GM21619 (cell line): ENCODE measurements around the gene ANAPC7.
"Not testable (repeated sequence)": the region's sequence is repeated elsewhere in the genome, so short reads cannot be mapped to it uniquely, and the experiment has no call there.

Source experiments
- ATAC-seq: cut with Tn5 transposase; IDR thresholded peaks from one replicate; pipeline ENCODE4 v1.9.1; 2021; ENCODE audit not compliant: unreplicated experiment

The ANAPC7 gene

GRCh38 chr12:110378131-110378790, 25.2 kb downstream of the ANAPC7 start:
- not testable (repeated sequence) for ATAC-seq

GRCh38 chr12:110373962-110374611, 29.4 kb downstream of the ANAPC7 start:
- ATAC-seq, result no peak

- ATAC-seq, result no peak
Measured at GRCh38 chr12:110373425-110373824, 30.1 kb downstream of the ANAPC7 start.

- no peak for ATAC-seq
Measured at GRCh38 chr12:110373025-110373424, 30.5 kb downstream of the ANAPC7 start.

GRCh38 chr12:110372056-110372425, 31.5 kb downstream of the ANAPC7 start:
- no peak for ATAC-seq

GRCh38 chr12:110371408-110372055, 32.0 kb downstream of the ANAPC7 start:
- peak; percentile 73 for ATAC-seq

- ATAC-seq, result no peak
Measured at GRCh38 chr12:110370732-110371231, 32.7 kb downstream of the ANAPC7 start.

- ATAC-seq, result no peak
Measured at GRCh38 chr12:110369992-110370391, 33.5 kb downstream of the ANAPC7 start.

GRCh38 chr12:110367181-110367864, 36.2 kb downstream of the ANAPC7 start:
- no peak for ATAC-seq

- ATAC-seq, result no peak
Measured at GRCh38 chr12:110366321-110367142, 37.0 kb downstream of the ANAPC7 start.

- ATAC-seq, result no peak
Measured at GRCh38 chr12:110365489-110366320, 37.8 kb downstream of the ANAPC7 start.

GRCh38 chr12:110361216-110361615, 42.3 kb downstream of the ANAPC7 start:
- ATAC-seq, result no peak

- ATAC-seq, result not testable (repeated sequence)
Measured at GRCh38 chr12:110358384-110359097, 45.0 kb downstream of the ANAPC7 start.

GRCh38 chr12:110355073-110355472, 48.4 kb downstream of the ANAPC7 start:
- no peak for ATAC-seq

GRCh38 chr12:110354172-110354780, 49.2 kb downstream of the ANAPC7 start:
- ATAC-seq, result no peak

- ATAC-seq, result no peak
Measured at GRCh38 chr12:110353211-110353965, 50.1 kb downstream of the ANAPC7 start.

GRCh38 chr12:110352401-110352800, 51.1 kb downstream of the ANAPC7 start:
- no peak for ATAC-seq

GRCh38 chr12:110351119-110351518, 52.4 kb downstream of the ANAPC7 start:
- ATAC-seq, result no peak
